Testis (tissue), 2 donors: ENCODE results near the gene ENPP6.

Source experiments
- CTCF ChIP-seq, 3 experiments: fragments of 450-650 bp in 2 of 3; fragments of 200-600 bp in 1 of 3; sonication (generic) in 1 of 3; IDR thresholded peaks; one replicate each; pipeline ENCODE4 v1.5.1; 2016 to 2019; ENCODE audit warnings: antibody characterized with exemption in 3 of 3, mild to moderate bottlenecking in 2 of 3, moderate library complexity in 1 of 3
- POLR2A ChIP-seq: fragments of 450-650 bp; IDR thresholded peaks from one replicate; pipeline ENCODE4 v1.6.1; 2017; ENCODE audit warnings: antibody characterized with exemption, mild to moderate bottlenecking, moderate library complexity

- TF ChIP-seq CTCF (IDR thresholded peaks at IDR 0.05) (no peak), POLR2A (no peak)
Measured at GRCh38 chr4:184126800-184127199, 90.9 kb downstream of the ENPP6 start.
